ENCODE measurements around the gene SIPA1.

DNA sequence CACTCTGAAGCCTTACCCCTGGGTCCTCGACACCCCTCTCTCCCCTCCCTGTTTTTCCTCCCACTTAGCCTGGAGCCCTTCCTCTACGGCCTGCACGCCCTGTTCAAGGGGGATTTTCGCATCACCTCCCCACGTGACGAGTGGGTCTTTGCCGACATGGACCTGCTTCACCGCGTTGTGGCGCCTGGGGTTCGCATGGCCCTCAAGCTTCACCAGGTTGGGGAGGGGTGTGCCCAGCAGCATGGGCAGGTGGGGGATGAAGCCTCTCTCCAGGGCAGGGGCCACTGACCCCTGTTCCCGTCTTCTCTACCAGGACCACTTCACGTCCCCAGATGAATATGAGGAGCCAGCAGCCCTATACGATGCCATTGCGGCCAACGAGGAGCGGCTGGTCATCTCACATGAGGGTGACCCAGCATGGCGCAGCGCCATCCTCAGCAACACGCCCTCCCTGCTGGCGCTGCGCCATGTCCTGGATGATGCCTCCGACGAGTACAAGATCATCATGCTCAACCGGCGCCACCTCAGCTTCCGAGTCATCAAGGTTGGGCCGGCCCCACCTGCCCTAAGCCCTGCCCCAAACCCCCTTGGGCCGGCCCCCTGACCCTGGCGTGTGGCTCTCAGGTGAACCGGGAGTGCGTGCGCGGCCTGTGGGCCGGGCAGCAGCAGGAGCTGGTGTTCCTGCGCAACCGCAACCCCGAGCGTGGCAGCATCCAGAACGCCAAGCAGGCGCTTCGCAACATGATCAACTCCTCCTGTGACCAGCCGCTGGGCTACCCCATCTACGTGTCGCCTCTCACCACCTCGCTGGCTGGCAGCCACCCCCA, 2.8 kb upstream of the SIPA1 start:
- no peak for TF ChIP-seq CTCF (IDR thresholded peaks at IDR 0.05)
- no peak for TF ChIP-seq POLR2AphosphoS5 (IDR thresholded peaks at IDR 0.05; ENCODE audit: low read depth, low read length)
- TF ChIP-seq, protein P1, sequence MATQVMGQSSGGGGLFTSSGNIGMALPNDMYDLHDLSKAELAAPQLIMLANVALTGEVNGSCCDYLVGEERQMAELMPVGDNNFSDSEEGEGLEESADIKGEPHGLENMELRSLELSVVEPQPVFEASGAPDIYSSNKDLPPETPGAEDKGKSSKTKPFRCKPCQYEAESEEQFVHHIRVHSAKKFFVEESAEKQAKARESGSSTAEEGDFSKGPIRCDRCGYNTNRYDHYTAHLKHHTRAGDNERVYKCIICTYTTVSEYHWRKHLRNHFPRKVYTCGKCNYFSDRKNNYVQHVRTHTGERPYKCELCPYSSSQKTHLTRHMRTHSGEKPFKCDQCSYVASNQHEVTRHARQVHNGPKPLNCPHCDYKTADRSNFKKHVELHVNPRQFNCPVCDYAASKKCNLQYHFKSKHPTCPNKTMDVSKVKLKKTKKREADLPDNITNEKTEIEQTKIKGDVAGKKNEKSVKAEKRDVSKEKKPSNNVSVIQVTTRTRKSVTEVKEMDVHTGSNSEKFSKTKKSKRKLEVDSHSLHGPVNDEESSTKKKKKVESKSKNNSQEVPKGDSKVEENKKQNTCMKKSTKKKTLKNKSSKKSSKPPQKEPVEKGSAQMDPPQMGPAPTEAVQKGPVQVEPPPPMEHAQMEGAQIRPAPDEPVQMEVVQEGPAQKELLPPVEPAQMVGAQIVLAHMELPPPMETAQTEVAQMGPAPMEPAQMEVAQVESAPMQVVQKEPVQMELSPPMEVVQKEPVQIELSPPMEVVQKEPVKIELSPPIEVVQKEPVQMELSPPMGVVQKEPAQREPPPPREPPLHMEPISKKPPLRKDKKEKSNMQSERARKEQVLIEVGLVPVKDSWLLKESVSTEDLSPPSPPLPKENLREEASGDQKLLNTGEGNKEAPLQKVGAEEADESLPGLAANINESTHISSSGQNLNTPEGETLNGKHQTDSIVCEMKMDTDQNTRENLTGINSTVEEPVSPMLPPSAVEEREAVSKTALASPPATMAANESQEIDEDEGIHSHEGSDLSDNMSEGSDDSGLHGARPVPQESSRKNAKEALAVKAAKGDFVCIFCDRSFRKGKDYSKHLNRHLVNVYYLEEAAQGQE (IDR thresholded peaks at IDR 0.05; ENCODE audit: insufficient read depth in 1 of 2, low read depth in 2 of 2, low read length in 1 of 2): no peak

All from Panc1 (cell line).